ENCODE measurements around the gene GGA1. TPM values are rescaled to one million over a fixed set of nuclear protein-coding genes. Genes with fewer than 3 reads are reported as not detected.

Gene GGA1
- total and polyA plus RNA-seq, 2 donors (not counting 1 experiment from before 2014, with no cell fraction given), result 137 to 154 TPM

- Histone ChIP-seq H3K27me3 (replicated peaks in 1 of 4; ENCODE audit: control extremely low read depth in 1 of 4, control insufficient read depth in 3 of 4, insufficient read depth in 4 of 4, low read length in 3 of 4) (peaks cover 0 to 2% (median 0%) of the 10 kb centered on the region in 4 experiments), H3K9me3 (ENCODE audit: control extremely low read depth in 1 of 3, control insufficient read depth in 2 of 3, insufficient read depth in 1 of 3, low read length in 2 of 3) (no peaks in the 10 kb centered on the region), H2AFZ (ENCODE audit: insufficient read depth, low read depth, low read length, poor library complexity, severe bottlenecking) (no peak overlapping the region), H3K4me2 (replicated peaks; ENCODE audit: low read depth, low read length, poor library complexity, severe bottlenecking) (peak overlapping the region; percentile 92), H3K36me3 (replicated peaks in 1 of 2; ENCODE audit: control extremely low read depth in 1 of 2, control insufficient read depth in 1 of 2, extremely low read depth in 1 of 2, insufficient read depth in 2 of 2, low read length in 1 of 2) (peaks cover 0 to 14% of the 10 kb centered on the region in 2 experiments), H3K4me3 (ENCODE audit: control extremely low read depth in 1 of 5, extremely low read depth in 1 of 5, insufficient read depth in 1 of 5, low read depth in 2 of 5, low read length in 4 of 5) (no peak overlapping the region), H4K20me1 (ENCODE audit: control insufficient read depth, insufficient read depth, low read length, poor library complexity, severe bottlenecking) (peaks cover 9% of the 10 kb centered on the region), H3K79me2 (ENCODE audit: control insufficient read depth, insufficient read depth, low read length) (peaks cover 38% of the 10 kb centered on the region), H3K4me1 (ENCODE audit: control insufficient read depth in 2 of 2, insufficient read depth in 2 of 2, low read length in 2 of 2) (peaks cover 26 to 36% of the 10 kb centered on the region in 2 donors), H3K27ac (ENCODE audit: low read length in 2 of 2) (peak overlapping the region in 1 of 2 donors; percentile 99), H3K9ac (ENCODE audit: low read length) (no peak overlapping the region)
- peak overlapping the region; percentile 70 for H3K27ac Mint-ChIP-seq
- 80% methylated on average over 5 of the region's 15 CpGs for WGBS (ENCODE audit: insufficient coverage)
- intact Hi-C loops (cut with micrococcal nuclease), result no loop called here
- no peaks in the 10 kb centered on the region for H3K9me3 Mint-ChIP-seq (ENCODE audit: insufficient read depth)
- DNase-seq, result peak; percentile 42
- ChIA-PET CTCF (interaction anchor here (0.7 to 30.7 kb wide), 4 partner anchors 25 to 71 kb away, joined by 3 to 620 read pairs (median 28); partner anchors contain the start of genes PDXP and SH3BP1), POLR2A (interaction anchor here (2.7 to 4.5 kb wide), 3 partner anchors 16 to 65 kb away, joined by 15 to 43 read pairs (median 27); partner anchors contain the start of gene LGALS1)
- peaks cover 33% of the 10 kb centered on the region for H3K4me1 Mint-ChIP-seq
- TF ChIP-seq CTCF (IDR thresholded peaks at IDR 0.05) (no peak), EZH2 (IDR thresholded peaks at IDR 0.05; ENCODE audit: borderline replicate concordance, insufficient read depth, low read depth, low read length, poor library complexity, severe bottlenecking) (no peak)
- H3K4me3 Mint-ChIP-seq, result peak overlapping the region; percentile 96
- ATAC-seq (ENCODE audit: low read depth), result no peak
- peaks cover 4% of the 10 kb centered on the region for H3K27me3 Mint-ChIP-seq
These were observed 2.0 kb downstream of the GGA1 start for GRCh38 chr22:37610480-37611129.

GRCh38 chr22:37611207-37611606 is 2.6 kb downstream of the GGA1 start:
- H3K27ac Mint-ChIP-seq, result peak overlapping the region; percentile 70
- H3K27me3 ChIP-seq (replicated peaks in 1 of 4; ENCODE audit: control extremely low read depth in 1 of 4, control insufficient read depth in 3 of 4, insufficient read depth in 4 of 4, low read length in 3 of 4), result no peaks in the 10 kb centered on the region
- no peak for DNase-seq
- peaks cover 38% of the 10 kb centered on the region for H3K79me2 ChIP-seq (ENCODE audit: control insufficient read depth, insufficient read depth, low read length)
- 100% methylated on average over 4 of the region's 6 CpGs for WGBS (ENCODE audit: insufficient coverage)
- no peak for TF ChIP-seq EZH2 (IDR thresholded peaks at IDR 0.05; ENCODE audit: borderline replicate concordance, insufficient read depth, low read depth, low read length, poor library complexity, severe bottlenecking)
- TF ChIP-seq CTCF (IDR thresholded peaks at IDR 0.05), result no peak
- CTCF ChIA-PET, result interaction anchor here (1.4 to 30.7 kb wide), 2 partner anchors 24 to 70 kb away, joined by 4 to 620 read pairs; partner anchors contain the start of gene SH3BP1
- peaks cover 35% of the 10 kb centered on the region for H3K4me1 Mint-ChIP-seq
- H2AFZ ChIP-seq (ENCODE audit: insufficient read depth, low read depth, low read length, poor library complexity, severe bottlenecking), result no peak overlapping the region
- H3K27me3 Mint-ChIP-seq, result no peaks in the 10 kb centered on the region
- H3K4me3 ChIP-seq (ENCODE audit: control extremely low read depth in 1 of 5, extremely low read depth in 1 of 5, insufficient read depth in 1 of 5, low read depth in 2 of 5, low read length in 4 of 5), result no peak overlapping the region
- POLR2A ChIA-PET, result interaction anchor here (0.8 kb wide), 1 partner anchor 75 kb away, joined by 3 read pairs; the partner anchor contains the start of gene NOL12
- peak overlapping the region in 1 of 2 donors; percentile 99 for H3K27ac ChIP-seq (ENCODE audit: low read length in 2 of 2)
- peaks cover 26 to 39% of the 10 kb centered on the region in 2 donors for H3K4me1 ChIP-seq (ENCODE audit: control insufficient read depth in 2 of 2, insufficient read depth in 2 of 2, low read length in 2 of 2)
- H3K4me2 ChIP-seq (replicated peaks; ENCODE audit: low read depth, low read length, poor library complexity, severe bottlenecking), result no peak overlapping the region
- peaks cover 0 to 16% of the 10 kb centered on the region in 2 experiments for H3K36me3 ChIP-seq (replicated peaks in 1 of 2; ENCODE audit: control extremely low read depth in 1 of 2, control insufficient read depth in 1 of 2, extremely low read depth in 1 of 2, insufficient read depth in 2 of 2, low read length in 1 of 2)
- H3K9me3 ChIP-seq (ENCODE audit: control extremely low read depth in 1 of 3, control insufficient read depth in 2 of 3, insufficient read depth in 1 of 3, low read length in 2 of 3), result no peaks in the 10 kb centered on the region
- no peaks in the 10 kb centered on the region for H3K9me3 Mint-ChIP-seq (ENCODE audit: insufficient read depth)
- H3K9ac ChIP-seq (ENCODE audit: low read length), result no peak overlapping the region
- H4K20me1 ChIP-seq (ENCODE audit: control insufficient read depth, insufficient read depth, low read length, poor library complexity, severe bottlenecking), result peaks cover 9% of the 10 kb centered on the region
- intact Hi-C loops (cut with micrococcal nuclease), result no loop called here
- no peak overlapping the region for H3K4me3 Mint-ChIP-seq
- ATAC-seq (ENCODE audit: low read depth), result no peak

Measured in B cell (primary cell).